ENCODE measurements around the gene NRP1.

NRP1 gene

DNA sequence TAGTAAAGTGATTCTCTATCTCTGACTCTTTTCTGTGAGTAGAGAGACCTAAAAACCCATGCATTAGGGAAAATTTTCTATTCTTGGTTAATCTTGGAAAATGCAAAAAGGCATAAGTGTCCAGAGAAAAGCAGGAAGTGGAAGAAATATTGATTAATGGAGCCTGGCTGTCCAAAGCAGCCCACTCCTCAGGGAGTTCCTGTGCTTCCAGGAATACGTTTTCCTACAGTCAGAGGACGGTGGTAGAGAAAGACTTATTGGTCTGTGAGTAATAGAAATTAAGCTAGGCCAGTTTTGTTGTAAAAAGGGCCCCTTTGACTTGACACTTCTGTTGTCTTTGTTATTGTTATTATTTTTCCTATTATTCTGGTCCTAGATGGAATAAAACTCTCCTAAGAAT, 157.8 kb downstream of the NRP1 start:
- no peaks in the 10 kb centered on the region for H3K9me3 ChIP-seq (ENCODE audit: control extremely low read depth in 1 of 5, control insufficient read depth in 4 of 5, insufficient read depth in 2 of 5, low read depth in 1 of 5, low read length in 4 of 5)
- no peaks in the 10 kb centered on the region for H3K4me1 ChIP-seq (ENCODE audit: control extremely low read depth in 1 of 4, control insufficient read depth in 4 of 4, insufficient read depth in 4 of 4, low read length in 3 of 4)
- no peak overlapping the region for H3K4me3 ChIP-seq (ENCODE audit: control insufficient read depth in 1 of 7, extremely low read depth in 1 of 7, insufficient read depth in 4 of 7, low read depth in 2 of 7, low read length in 6 of 7)
- DNase-seq = no peak
- CTCF ChIA-PET = no interaction called here
- peaks cover 0 to 3% (median 0%) of the 10 kb centered on the region in 5 experiments for H3K27me3 ChIP-seq (replicated peaks in 2 of 5; ENCODE audit: control insufficient read depth in 4 of 5, insufficient read depth in 5 of 5, low read length in 4 of 5)
- no peaks in the 10 kb centered on the region for H3K36me3 ChIP-seq (ENCODE audit: control insufficient read depth in 4 of 4, insufficient read depth in 4 of 4, low read length in 3 of 4)
- 94% methylated on average over 2 of the region's 2 CpGs for WGBS (ENCODE audit: insufficient coverage)
- H3K27ac ChIP-seq (ENCODE audit: insufficient read depth in 1 of 2, low read depth in 1 of 2, low read length in 2 of 2, poor library complexity in 1 of 2, severe bottlenecking in 2 of 2) = no peak overlapping the region
- POLR2A ChIA-PET = no interaction called here

DNA sequence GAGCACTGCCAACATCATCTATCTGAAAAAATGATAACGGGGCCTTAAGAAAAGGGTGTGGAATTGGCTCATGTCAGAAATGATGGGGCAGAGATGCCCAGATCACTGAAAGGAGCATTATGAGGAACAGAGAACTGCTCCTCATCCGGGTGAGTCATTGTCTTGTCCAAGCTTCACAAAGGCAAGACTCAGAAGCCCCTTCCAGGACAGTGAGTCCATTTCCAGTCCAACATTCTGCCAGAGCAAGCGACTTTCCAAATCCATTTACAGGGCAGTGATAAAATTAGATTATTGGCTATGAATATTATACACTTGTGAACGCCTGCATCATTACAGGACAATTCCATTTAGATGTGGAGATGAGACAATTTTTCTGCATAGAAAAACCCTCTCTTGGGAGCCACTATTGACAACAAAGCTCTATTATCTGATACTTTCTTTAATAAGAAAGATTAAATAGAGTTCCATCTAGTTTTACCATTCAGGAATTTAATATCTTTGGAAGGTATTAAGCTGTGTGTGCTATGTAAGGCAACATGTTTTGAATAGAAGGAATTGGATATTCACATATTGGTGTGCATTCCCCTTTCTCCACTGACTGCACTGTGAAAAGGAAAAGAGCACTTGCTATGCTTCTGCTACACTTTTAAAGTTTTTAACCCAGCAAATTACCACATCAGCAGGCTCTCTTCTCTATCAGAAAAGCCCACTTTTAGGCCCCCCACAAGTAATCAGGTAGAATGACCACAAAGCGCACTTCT, 159.6 kb downstream of the NRP1 start:
- no peaks in the 10 kb centered on the region for H3K36me3 ChIP-seq (ENCODE audit: control insufficient read depth in 4 of 4, insufficient read depth in 4 of 4, low read length in 3 of 4)
- H3K9me3 ChIP-seq (ENCODE audit: control extremely low read depth in 1 of 5, control insufficient read depth in 4 of 5, insufficient read depth in 2 of 5, low read depth in 1 of 5, low read length in 4 of 5) = no peaks in the 10 kb centered on the region
- no peak for DNase-seq
- WGBS (ENCODE audit: insufficient coverage) = 88% methylated on average over 2 of the region's 5 CpGs
- no peaks in the 10 kb centered on the region for H3K4me1 ChIP-seq (ENCODE audit: control extremely low read depth in 1 of 4, control insufficient read depth in 4 of 4, insufficient read depth in 4 of 4, low read length in 3 of 4)
- no peak overlapping the region for H3K4me3 ChIP-seq (ENCODE audit: control insufficient read depth in 1 of 7, extremely low read depth in 1 of 7, insufficient read depth in 4 of 7, low read depth in 2 of 7, low read length in 6 of 7)
- peaks cover 0 to 2% (median 0%) of the 10 kb centered on the region in 5 experiments for H3K27me3 ChIP-seq (replicated peaks in 2 of 5; ENCODE audit: control insufficient read depth in 4 of 5, insufficient read depth in 5 of 5, low read length in 4 of 5)
- ChIA-PET CTCF (interaction anchor here (0.7 kb wide), 1 partner anchor 41 kb away, joined by 3 read pairs; no protein-coding TSS in a partner anchor), POLR2A (no interaction called here)
- H3K27ac ChIP-seq (ENCODE audit: insufficient read depth in 1 of 2, low read depth in 1 of 2, low read length in 2 of 2, poor library complexity in 1 of 2, severe bottlenecking in 2 of 2) = no peak overlapping the region

DNA sequence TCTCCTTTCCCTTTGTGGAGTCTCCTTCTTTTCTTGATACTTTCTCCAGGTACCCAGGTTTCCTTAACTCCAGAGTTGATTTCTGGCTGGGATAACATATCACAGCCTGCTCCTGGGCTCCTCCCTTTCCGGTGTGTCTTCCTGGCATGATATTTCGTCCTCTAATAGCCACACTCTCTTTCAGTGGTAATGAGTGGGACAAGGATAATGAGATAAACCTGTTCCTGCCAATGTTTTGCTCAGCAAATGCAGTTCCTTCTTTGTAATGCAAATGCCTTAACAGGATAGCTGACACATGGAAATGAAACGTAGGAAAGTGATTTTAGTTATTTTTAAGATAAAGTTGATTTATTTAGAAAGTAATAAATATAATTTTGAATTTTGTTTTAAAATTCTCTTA, 168.6 kb downstream of the NRP1 start:
- POLR2A ChIA-PET = no interaction called here

DNA sequence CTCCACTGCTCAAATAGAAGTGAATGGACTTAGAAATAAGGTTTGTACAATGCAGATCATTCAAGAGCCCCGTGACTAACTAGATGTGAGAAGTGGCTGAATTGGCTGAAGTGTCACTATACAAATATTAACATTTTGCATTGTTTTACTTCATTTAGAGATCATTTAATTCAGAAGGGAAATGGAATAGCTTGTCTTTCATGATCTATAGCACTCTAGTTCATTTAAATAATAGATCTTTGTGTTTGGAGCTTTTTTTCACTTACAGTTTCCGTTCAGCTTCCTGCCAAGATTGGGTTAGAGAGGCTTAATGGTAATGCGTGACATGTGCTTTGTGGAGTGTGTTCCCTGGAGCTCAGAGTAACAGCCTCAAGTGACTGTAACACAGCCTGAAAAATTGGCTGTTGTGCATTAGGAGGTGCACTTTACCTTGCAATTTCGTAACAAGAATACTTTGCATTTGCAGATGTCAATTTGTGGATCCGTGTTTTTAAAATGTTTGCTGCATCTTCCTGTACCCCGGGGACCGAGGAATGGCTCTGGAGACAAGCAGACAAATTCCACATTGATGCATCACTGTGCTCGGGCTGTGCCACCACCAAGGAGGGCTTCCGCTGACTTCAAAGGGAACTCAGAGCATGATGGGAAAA, 170.3 kb downstream of the NRP1 start:
- Histone ChIP-seq H3K4me1 (ENCODE audit: control extremely low read depth in 1 of 4, control insufficient read depth in 4 of 4, insufficient read depth in 4 of 4, low read length in 3 of 4) (no peaks in the 10 kb centered on the region), H3K36me3 (ENCODE audit: control insufficient read depth in 4 of 4, insufficient read depth in 4 of 4, low read length in 3 of 4) (no peaks in the 10 kb centered on the region), H3K27ac (ENCODE audit: insufficient read depth in 1 of 2, low read depth in 1 of 2, low read length in 2 of 2, poor library complexity in 1 of 2, severe bottlenecking in 2 of 2) (no peak overlapping the region), H3K27me3 (replicated peaks in 2 of 5; ENCODE audit: control insufficient read depth in 4 of 5, insufficient read depth in 5 of 5, low read length in 4 of 5) (peaks cover 0 to 2% (median 0%) of the 10 kb centered on the region in 5 experiments), H3K9me3 (ENCODE audit: control extremely low read depth in 1 of 5, control insufficient read depth in 4 of 5, insufficient read depth in 2 of 5, low read depth in 1 of 5, low read length in 4 of 5) (no peaks in the 10 kb centered on the region), H3K4me3 (ENCODE audit: control insufficient read depth in 1 of 7, extremely low read depth in 1 of 7, insufficient read depth in 4 of 7, low read depth in 2 of 7, low read length in 6 of 7) (no peak overlapping the region)
- no peak for DNase-seq
- ChIA-PET CTCF (no interaction called here), POLR2A (no interaction called here)
- WGBS (ENCODE audit: insufficient coverage) = 79% methylated on average over 8 of the region's 9 CpGs

More for the DNA sequence above, 168.6 kb downstream of the NRP1 start:
- H3K27ac ChIP-seq (ENCODE audit: insufficient read depth in 1 of 2, low read depth in 1 of 2, low read length in 2 of 2, poor library complexity in 1 of 2, severe bottlenecking in 2 of 2) = no peak overlapping the region
- H3K9me3 ChIP-seq (ENCODE audit: control extremely low read depth in 1 of 5, control insufficient read depth in 4 of 5, insufficient read depth in 2 of 5, low read depth in 1 of 5, low read length in 4 of 5) = no peaks in the 10 kb centered on the region
- 67% methylated on average over 2 of the region's 3 CpGs for WGBS (ENCODE audit: insufficient coverage)
- H3K36me3 ChIP-seq (ENCODE audit: control insufficient read depth in 4 of 4, insufficient read depth in 4 of 4, low read length in 3 of 4) = no peaks in the 10 kb centered on the region
- CTCF ChIA-PET = no interaction called here
- peaks cover 0 to 2% (median 0%) of the 10 kb centered on the region in 5 experiments for H3K27me3 ChIP-seq (replicated peaks in 2 of 5; ENCODE audit: control insufficient read depth in 4 of 5, insufficient read depth in 5 of 5, low read length in 4 of 5)
- H3K4me1 ChIP-seq (ENCODE audit: control extremely low read depth in 1 of 4, control insufficient read depth in 4 of 4, insufficient read depth in 4 of 4, low read length in 3 of 4) = no peaks in the 10 kb centered on the region
- no peak for DNase-seq
- no peak overlapping the region for H3K4me3 ChIP-seq (ENCODE audit: control insufficient read depth in 1 of 7, extremely low read depth in 1 of 7, insufficient read depth in 4 of 7, low read depth in 2 of 7, low read length in 6 of 7)

DNA sequence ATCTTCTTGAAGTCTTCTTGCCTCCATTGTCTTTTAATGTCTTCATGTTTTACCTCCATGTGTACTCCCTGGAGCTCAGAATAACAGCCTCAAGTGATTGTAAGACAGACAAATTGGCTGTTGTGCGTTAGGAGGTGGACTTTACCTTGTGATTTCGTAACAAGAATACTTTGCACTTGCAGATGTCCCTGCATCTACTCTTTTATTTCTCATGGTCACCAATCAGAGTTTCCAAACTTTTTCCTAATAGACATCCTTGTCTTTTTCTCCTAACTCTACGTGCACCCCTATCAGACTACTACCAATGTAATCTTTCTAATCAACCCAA, 172.3 kb downstream of the NRP1 start:
- no peaks in the 10 kb centered on the region for H3K9me3 ChIP-seq (ENCODE audit: control extremely low read depth in 1 of 5, control insufficient read depth in 4 of 5, insufficient read depth in 2 of 5, low read depth in 1 of 5, low read length in 4 of 5)
- no peak overlapping the region for H3K4me3 ChIP-seq (ENCODE audit: control insufficient read depth in 1 of 7, extremely low read depth in 1 of 7, insufficient read depth in 4 of 7, low read depth in 2 of 7, low read length in 6 of 7)
- WGBS (ENCODE audit: insufficient coverage) = 90% methylated on average over 2 of the region's 3 CpGs
- H3K4me1 ChIP-seq (ENCODE audit: control extremely low read depth in 1 of 4, control insufficient read depth in 4 of 4, insufficient read depth in 4 of 4, low read length in 3 of 4) = no peaks in the 10 kb centered on the region
- peaks cover 0 to 2% (median 0%) of the 10 kb centered on the region in 5 experiments for H3K27me3 ChIP-seq (replicated peaks in 2 of 5; ENCODE audit: control insufficient read depth in 4 of 5, insufficient read depth in 5 of 5, low read length in 4 of 5)
- ChIA-PET POLR2A (no interaction called here), CTCF (no interaction called here)
- no peaks in the 10 kb centered on the region for H3K36me3 ChIP-seq (ENCODE audit: control insufficient read depth in 4 of 4, insufficient read depth in 4 of 4, low read length in 3 of 4)
- H3K27ac ChIP-seq (ENCODE audit: insufficient read depth in 1 of 2, low read depth in 1 of 2, low read length in 2 of 2, poor library complexity in 1 of 2, severe bottlenecking in 2 of 2) = no peak overlapping the region
- no peak for DNase-seq

DNA sequence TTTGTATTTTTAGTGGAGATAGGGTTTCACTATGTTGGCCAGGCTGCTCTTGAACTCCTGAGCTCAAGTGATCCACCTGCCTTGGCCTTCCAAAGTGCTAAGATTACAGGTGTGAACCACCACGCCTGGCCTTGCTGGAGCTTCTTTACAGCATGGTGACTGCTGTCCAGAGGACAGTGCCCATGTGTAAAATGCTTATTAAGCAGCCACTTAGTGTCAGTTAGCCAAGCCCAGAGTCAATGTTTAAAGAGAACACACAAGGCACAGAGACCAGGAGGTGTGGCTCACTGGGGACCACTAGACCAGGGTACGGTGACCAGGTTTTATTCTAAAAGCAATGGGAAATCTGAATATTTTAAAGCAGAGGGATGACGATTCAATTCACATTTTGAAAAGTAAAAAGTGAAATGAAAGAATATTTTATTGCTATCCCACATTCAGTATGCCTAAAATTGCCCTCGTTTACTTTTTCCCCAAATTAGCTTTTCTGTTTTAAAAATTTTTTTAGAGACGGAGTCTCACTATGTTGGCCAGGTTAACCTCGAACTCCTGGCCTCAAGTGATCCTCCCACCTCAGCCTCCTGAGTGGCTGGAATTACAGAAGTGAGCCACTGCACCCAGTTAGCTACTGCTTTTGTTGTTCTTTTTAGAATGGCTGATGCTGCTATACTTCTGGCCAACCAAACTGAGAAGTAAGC, 172.8 kb downstream of the NRP1 start:
- Histone ChIP-seq H3K4me1 (ENCODE audit: control extremely low read depth in 1 of 4, control insufficient read depth in 4 of 4, insufficient read depth in 4 of 4, low read length in 3 of 4) (no peaks in the 10 kb centered on the region), H3K36me3 (ENCODE audit: control insufficient read depth in 4 of 4, insufficient read depth in 4 of 4, low read length in 3 of 4) (no peaks in the 10 kb centered on the region), H3K27ac (ENCODE audit: insufficient read depth in 1 of 2, low read depth in 1 of 2, low read length in 2 of 2, poor library complexity in 1 of 2, severe bottlenecking in 2 of 2) (no peak overlapping the region), H3K27me3 (replicated peaks in 2 of 5; ENCODE audit: control insufficient read depth in 4 of 5, insufficient read depth in 5 of 5, low read length in 4 of 5) (peaks cover 0 to 2% (median 0%) of the 10 kb centered on the region in 5 experiments), H3K9me3 (ENCODE audit: control extremely low read depth in 1 of 5, control insufficient read depth in 4 of 5, insufficient read depth in 2 of 5, low read depth in 1 of 5, low read length in 4 of 5) (no peaks in the 10 kb centered on the region), H3K4me3 (ENCODE audit: control insufficient read depth in 1 of 7, extremely low read depth in 1 of 7, insufficient read depth in 4 of 7, low read depth in 2 of 7, low read length in 6 of 7) (no peak overlapping the region)
- CTCF ChIA-PET = interaction anchor here (0.6 to 0.9 kb wide), 2 partner anchors 14 to 62 kb away, joined by 3 read pairs; no protein-coding TSS in a partner anchor
- POLR2A ChIA-PET = no interaction called here
- 100% methylated on average over 2 of the region's 6 CpGs for WGBS (ENCODE audit: insufficient coverage)
- no peak for DNase-seq

DNA sequence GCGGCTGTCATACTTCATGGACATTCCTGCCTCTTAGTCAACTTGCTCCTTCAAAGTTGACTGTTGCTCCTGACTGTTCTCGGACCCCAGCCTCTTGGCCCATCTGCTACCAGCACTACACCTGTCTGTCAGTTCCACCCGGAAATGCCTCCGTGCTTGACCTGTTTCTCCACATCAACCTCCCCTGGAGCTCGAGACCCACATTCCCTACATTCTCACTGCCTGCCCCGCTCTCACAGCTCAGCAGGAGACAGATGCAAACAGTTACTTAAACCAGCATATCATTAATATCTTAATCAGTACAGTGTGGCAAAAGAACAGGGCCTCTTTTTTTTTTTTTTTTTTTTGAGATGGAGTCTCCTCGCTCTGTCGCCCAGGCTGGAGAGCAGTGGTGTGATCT, 174.3 kb downstream of the NRP1 start:
- ChIA-PET CTCF (interaction anchor here (1.2 kb wide), 1 partner anchor 44 kb away, joined by 4 read pairs; no protein-coding TSS in a partner anchor), POLR2A (interaction anchor here (0.7 kb wide), 1 partner anchor 20 kb away, joined by 5 read pairs; no protein-coding TSS in a partner anchor)
- Histone ChIP-seq H3K4me1 (ENCODE audit: control extremely low read depth in 1 of 4, control insufficient read depth in 4 of 4, insufficient read depth in 4 of 4, low read length in 3 of 4) (no peaks in the 10 kb centered on the region), H3K4me3 (ENCODE audit: control insufficient read depth in 1 of 7, extremely low read depth in 1 of 7, insufficient read depth in 4 of 7, low read depth in 2 of 7, low read length in 6 of 7) (no peak overlapping the region), H3K9me3 (ENCODE audit: control extremely low read depth in 1 of 5, control insufficient read depth in 4 of 5, insufficient read depth in 2 of 5, low read depth in 1 of 5, low read length in 4 of 5) (no peaks in the 10 kb centered on the region), H3K27ac (ENCODE audit: insufficient read depth in 1 of 2, low read depth in 1 of 2, low read length in 2 of 2, poor library complexity in 1 of 2, severe bottlenecking in 2 of 2) (no peak overlapping the region), H3K36me3 (ENCODE audit: control insufficient read depth in 4 of 4, insufficient read depth in 4 of 4, low read length in 3 of 4) (no peaks in the 10 kb centered on the region), H3K27me3 (replicated peaks in 2 of 5; ENCODE audit: control insufficient read depth in 4 of 5, insufficient read depth in 5 of 5, low read length in 4 of 5) (peaks cover 0 to 1% (median 0%) of the 10 kb centered on the region in 5 experiments)
- DNase-seq = no peak
- WGBS (ENCODE audit: insufficient coverage) = 97% methylated on average over 6 of the region's 8 CpGs

Data from common myeloid progenitor, CD34-positive (primary cell).